HCT116 (cell line): ENCODE data around the gene BTBD18.

Source experiments
- CTCF ChIP-seq, 3 experiments: fragments of 200-600 bp in 1 of 3; sonication (generic) in 1 of 3; IDR thresholded peaks in 2 of 3; conservative IDR thresholded peaks in 1 of 3; 2 replicates each; pipeline ENCODE4 v1.5.1; 2012 to 2017; ENCODE audit warnings: low read depth in 2 of 3, low read length in 2 of 3, antibody characterized with exemption in 1 of 3, borderline replicate concordance in 1 of 3, control low read depth in 1 of 3, mild to moderate bottlenecking in 1 of 3, mixed read lengths in 1 of 3, mixed run types in 1 of 3, moderate library complexity in 1 of 3; ENCODE audit not compliant: insufficient read depth in 1 of 3
- JUND ChIP-seq: IDR thresholded peaks from 2 replicates; pipeline ENCODE4 v1.6.1; 2012
- POLR2AphosphoS5 ChIP-seq: IDR thresholded peaks from 2 replicates; pipeline ENCODE4 v1.6.1; 2011; ENCODE audit warnings: mild to moderate bottlenecking, low read depth, low read length, moderate library complexity
- RAD21 ChIP-seq: IDR thresholded peaks from 2 replicates; pipeline ENCODE4 v1.6.1; 2012; ENCODE audit warnings: low read depth, mild to moderate bottlenecking
- TF ChIP-seq, protein P1 (sequence below): IDR thresholded peaks from 2 replicates; pipeline ENCODE4 v1.6.1; 2012

DNA sequence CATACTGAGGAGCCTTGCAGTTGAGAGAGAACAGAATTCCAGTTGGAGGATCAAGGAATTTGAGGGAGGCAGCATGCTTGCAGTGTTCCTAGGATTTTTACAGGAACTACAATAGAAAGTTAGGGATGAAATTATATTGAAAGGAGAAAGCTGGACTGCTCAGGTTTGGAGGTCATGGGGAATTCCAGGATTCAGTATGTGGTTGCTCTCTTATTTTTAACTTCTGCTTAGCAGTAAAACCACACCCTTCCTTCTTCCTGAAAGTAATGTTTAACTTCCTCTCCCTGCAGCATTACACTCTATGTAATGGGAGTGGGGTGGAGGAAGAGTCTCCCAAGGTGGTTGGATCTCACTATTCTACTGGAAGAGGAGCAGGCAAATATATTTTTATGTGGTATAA lies 41.3 kb upstream of the BTBD18 start:
- TF ChIP-seq CTCF (IDR thresholded peaks at IDR 0.05 in 2 of 3, conservative IDR thresholded peaks at IDR 0.05 in 1 of 3; ENCODE audit: borderline replicate concordance in 1 of 3, insufficient read depth in 1 of 3, low read depth in 2 of 3, low read length in 2 of 3): no peak
- TF ChIP-seq RAD21: no peak
- TF ChIP-seq JUND: no peak
- TF ChIP-seq POLR2AphosphoS5: no peak
- TF ChIP-seq, protein P1, sequence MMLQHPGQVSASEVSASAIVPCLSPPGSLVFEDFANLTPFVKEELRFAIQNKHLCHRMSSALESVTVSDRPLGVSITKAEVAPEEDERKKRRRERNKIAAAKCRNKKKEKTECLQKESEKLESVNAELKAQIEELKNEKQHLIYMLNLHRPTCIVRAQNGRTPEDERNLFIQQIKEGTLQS: no peak
